HG03135 (cell line): ENCODE data around the gene EHBP1L1.

Source experiments
- ATAC-seq: cut with Tn5 transposase; IDR thresholded peaks from one replicate; pipeline ENCODE4 v1.9.1; 2021; ENCODE audit warnings: mild to moderate bottlenecking, moderate library complexity; ENCODE audit not compliant: unreplicated experiment

The EHBP1L1 gene

GRCh38 chr11:65546217-65546958, 29.5 kb upstream of the EHBP1L1 start:
- peak; percentile 78 for ATAC-seq

- ATAC-seq, result no peak
These were observed 28.3 kb upstream of the EHBP1L1 start for GRCh38 chr11:65547446-65548125.

- no peak for ATAC-seq
These were observed 27.5 kb upstream of the EHBP1L1 start for GRCh38 chr11:65548395-65548794.

GRCh38 chr11:65549096-65549495, 26.8 kb upstream of the EHBP1L1 start:
- ATAC-seq, result no peak

- ATAC-seq, result peak; percentile 53
These were observed 24.1 kb upstream of the EHBP1L1 start for GRCh38 chr11:65551572-65552387.

- no peak for ATAC-seq
These were observed 23.4 kb upstream of the EHBP1L1 start for GRCh38 chr11:65552388-65552951.

- ATAC-seq, result no peak
These were observed 22.4 kb upstream of the EHBP1L1 start for GRCh38 chr11:65553301-65554001.

- ATAC-seq, result no peak
These were observed 21.6 kb upstream of the EHBP1L1 start for GRCh38 chr11:65554057-65554818.

- ATAC-seq, result no peak
These were observed 20.9 kb upstream of the EHBP1L1 start for GRCh38 chr11:65554842-65555430.

- ATAC-seq, result no peak
These were observed 20.1 kb upstream of the EHBP1L1 start for GRCh38 chr11:65555693-65556231.

- no peak for ATAC-seq
These were observed 19.2 kb upstream of the EHBP1L1 start for GRCh38 chr11:65556470-65557279.

- no peak for ATAC-seq
These were observed 18.4 kb upstream of the EHBP1L1 start for GRCh38 chr11:65557280-65558001.

GRCh38 chr11:65558002-65558929, 17.6 kb upstream of the EHBP1L1 start, which contains the start of gene LTBP3:
LTBP3 (minus strand) TSS chr11:65558359; CDS start chr11:65557959, 400 bp downstream.
- no peak for ATAC-seq

GRCh38 chr11:65558930-65559509, 16.8 kb upstream of the EHBP1L1 start:
- no peak for ATAC-seq

- no peak for ATAC-seq
These were observed 16.3 kb upstream of the EHBP1L1 start for GRCh38 chr11:65559535-65559934.

GRCh38 chr11:65559951-65560537, 15.8 kb upstream of the EHBP1L1 start:
- ATAC-seq, result no peak
